ENCODE results near the gene LUZP2.
A peak's percentile ranks its signal among the peaks of the same experiment; 100 is the strongest.
"Not testable (repeated sequence)": the region's sequence is repeated elsewhere in the genome, so short reads cannot be mapped to it uniquely, and the experiment has no call there.

Gene LUZP2

DNA sequence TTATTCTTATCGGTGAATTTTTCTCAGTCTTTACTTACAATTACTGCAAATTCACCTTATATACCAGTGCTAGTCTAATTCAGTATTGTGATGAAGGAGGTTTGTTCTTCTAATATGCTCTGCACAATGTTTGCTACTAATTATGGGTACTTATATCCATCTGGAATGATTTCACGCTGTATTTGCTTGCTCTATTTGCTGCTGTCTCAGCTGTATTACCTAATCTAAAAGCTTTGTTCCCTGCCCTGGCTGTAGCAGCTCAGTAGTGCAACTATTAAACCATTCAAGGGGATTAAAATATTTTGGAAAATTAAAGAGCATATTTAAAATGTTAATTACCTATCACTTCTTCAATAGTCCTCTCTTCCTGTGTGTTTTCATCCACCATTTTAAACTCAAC is 375.3 kb downstream of the LUZP2 start:
- Histone ChIP-seq H3K4me1 (ENCODE audit: control insufficient read depth, insufficient read depth, low read length) (peaks cover 24% of the 10 kb centered on the region), H3K27me3 (replicated peaks; ENCODE audit: control insufficient read depth, insufficient read depth, low read length) (no peaks in the 10 kb centered on the region), H3K9ac (ENCODE audit: low read length) (no peak overlapping the region), H3K36me3 (ENCODE audit: control insufficient read depth, insufficient read depth, low read length, severe bottlenecking) (no peaks in the 10 kb centered on the region), H3K9me3 (ENCODE audit: control insufficient read depth, low read length) (no peaks in the 10 kb centered on the region), H3K4me3 (ENCODE audit: low read length) (no peak overlapping the region)
- no peak for DNase-seq (ENCODE audit: low read depth)

DNA sequence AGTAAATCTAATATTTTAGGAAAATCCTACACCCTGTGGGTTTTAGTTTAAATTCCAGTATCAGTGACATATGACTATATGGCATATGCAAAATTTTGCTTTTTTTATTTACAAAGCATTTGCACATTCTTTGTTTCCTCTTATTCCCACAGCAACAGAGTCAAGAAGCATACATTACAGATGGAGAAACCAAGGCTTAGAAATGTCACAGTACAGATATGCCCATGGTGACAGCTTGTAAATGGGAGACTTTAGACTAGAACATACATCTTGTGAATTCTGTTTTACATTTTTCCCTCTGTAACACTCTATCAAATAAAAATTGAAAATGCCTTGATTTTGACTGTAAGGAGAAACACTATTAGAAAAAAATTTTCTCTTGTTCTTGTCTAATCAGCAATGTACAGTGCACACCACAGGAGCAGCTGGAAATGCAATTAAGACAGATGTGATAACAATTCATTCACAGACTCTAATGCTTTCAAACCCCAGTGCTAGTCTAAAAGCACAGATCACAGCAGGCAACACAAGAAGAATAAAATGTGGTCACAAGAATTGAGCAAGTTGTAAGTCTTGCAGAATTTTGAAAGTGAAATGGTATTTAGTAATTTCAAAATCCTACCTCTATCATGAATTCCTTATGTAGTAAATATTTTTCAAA is 375.9 kb downstream of the LUZP2 start:
- peak; percentile 29 for DNase-seq (ENCODE audit: low read depth)
- Histone ChIP-seq H3K27me3 (replicated peaks; ENCODE audit: control insufficient read depth, insufficient read depth, low read length) (no peaks in the 10 kb centered on the region), H3K9me3 (ENCODE audit: control insufficient read depth, low read length) (no peaks in the 10 kb centered on the region), H3K4me3 (ENCODE audit: low read length) (no peak overlapping the region), H3K4me1 (ENCODE audit: control insufficient read depth, insufficient read depth, low read length) (peaks cover 24% of the 10 kb centered on the region), H3K9ac (ENCODE audit: low read length) (no peak overlapping the region), H3K36me3 (ENCODE audit: control insufficient read depth, insufficient read depth, low read length, severe bottlenecking) (no peaks in the 10 kb centered on the region)

DNA sequence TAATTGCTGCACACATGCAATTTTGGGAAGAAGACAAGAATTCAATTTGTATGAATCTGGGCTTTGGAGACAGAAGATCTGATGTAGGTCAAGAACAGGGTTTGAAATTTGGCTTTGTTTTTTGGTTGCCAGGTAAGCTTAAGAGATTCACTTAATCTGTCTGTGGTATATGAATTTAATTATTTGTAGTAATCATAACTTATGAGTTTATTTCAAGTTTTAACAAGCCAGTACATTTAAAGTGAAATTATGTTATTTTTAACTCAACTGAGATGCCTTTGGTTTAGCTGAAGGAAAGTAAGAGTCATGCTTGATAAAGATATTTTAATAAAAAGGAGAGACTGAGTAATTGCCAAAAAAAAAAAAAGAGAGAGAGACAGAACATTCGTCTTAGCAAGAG is 384.1 kb downstream of the LUZP2 start:
- no peaks in the 10 kb centered on the region for H3K4me1 ChIP-seq (ENCODE audit: control insufficient read depth, insufficient read depth, low read length)
- DNase-seq (ENCODE audit: low read depth): no peak
- H3K9ac ChIP-seq (ENCODE audit: low read length): no peak overlapping the region
- no peaks in the 10 kb centered on the region for H3K9me3 ChIP-seq (ENCODE audit: control insufficient read depth, low read length)
- no peaks in the 10 kb centered on the region for H3K27me3 ChIP-seq (replicated peaks; ENCODE audit: control insufficient read depth, insufficient read depth, low read length)
- H3K36me3 ChIP-seq (ENCODE audit: control insufficient read depth, insufficient read depth, low read length, severe bottlenecking): no peaks in the 10 kb centered on the region
- no peak overlapping the region for H3K4me3 ChIP-seq (ENCODE audit: low read length)

DNA sequence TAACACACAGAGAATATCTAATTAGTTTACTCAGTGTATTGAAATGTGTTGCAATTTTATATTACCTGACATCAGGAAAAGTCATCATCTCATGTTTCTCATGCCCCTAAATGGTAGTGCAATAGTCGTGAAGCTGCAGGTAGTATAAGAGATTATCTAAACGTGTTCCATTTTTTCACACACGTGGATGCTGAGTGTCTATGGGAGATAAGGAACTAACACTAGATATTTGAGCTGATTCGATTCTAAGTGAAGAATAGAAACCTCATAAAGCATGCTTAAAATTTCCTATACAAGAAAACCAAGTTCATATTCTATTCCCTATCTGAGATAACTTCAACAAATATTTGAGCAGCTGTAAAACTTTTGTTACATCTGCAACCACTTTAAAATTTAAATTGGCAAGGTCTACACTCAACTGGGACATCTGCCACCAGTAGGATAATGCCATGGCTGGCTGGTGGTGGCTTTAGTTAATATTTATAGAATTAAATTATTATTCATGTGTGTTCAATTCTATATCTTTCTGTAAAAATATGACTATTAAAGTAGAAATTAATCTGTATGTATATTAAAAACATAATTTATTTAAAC is 388.8 kb downstream of the LUZP2 start:
- no peaks in the 10 kb centered on the region for H3K36me3 ChIP-seq (ENCODE audit: control insufficient read depth, insufficient read depth, low read length, severe bottlenecking)
- DNase-seq (ENCODE audit: low read depth): no peak
- H3K4me1 ChIP-seq (ENCODE audit: control insufficient read depth, insufficient read depth, low read length): no peaks in the 10 kb centered on the region
- H3K27me3 ChIP-seq (replicated peaks; ENCODE audit: control insufficient read depth, insufficient read depth, low read length): no peaks in the 10 kb centered on the region
- no peak overlapping the region for H3K9ac ChIP-seq (ENCODE audit: low read length)
- no peaks in the 10 kb centered on the region for H3K9me3 ChIP-seq (ENCODE audit: control insufficient read depth, low read length)
- H3K4me3 ChIP-seq (ENCODE audit: low read length): no peak overlapping the region

DNA sequence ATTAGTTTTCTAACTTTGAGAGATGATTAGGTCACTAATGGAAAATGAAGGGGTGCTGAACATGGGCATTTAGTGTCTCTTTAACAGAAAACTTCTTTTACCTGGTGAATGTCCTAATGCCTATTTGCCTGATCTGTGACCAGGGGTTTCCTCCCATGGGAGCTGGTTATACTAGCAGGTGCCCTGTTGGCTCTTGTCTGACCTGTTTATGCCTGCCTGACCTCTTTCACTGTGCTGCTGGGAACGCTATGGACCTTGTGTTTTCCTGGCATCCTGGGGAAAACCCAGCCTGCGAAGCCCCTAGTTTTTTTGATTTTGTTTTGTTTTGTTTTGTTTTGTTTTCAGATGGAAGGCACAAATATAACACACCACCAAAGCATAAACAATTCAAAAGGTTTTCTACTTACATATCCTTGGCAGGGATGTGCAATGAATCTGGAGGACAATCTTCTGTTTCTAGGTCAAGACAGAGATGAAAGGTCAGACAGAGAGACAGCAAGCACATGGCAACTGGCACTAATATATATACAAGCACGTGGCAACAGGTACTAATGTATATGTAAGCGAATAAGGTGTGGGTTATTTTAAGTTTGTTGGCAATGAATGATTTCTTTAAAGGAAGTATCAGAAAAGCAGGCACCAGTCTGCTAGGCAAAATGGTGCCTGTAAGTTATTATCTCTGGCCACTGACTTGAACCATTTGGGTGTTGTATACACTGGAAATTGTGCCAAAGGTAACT is 390.2 kb downstream of the LUZP2 start:
- no peaks in the 10 kb centered on the region for H3K36me3 ChIP-seq (ENCODE audit: control insufficient read depth, insufficient read depth, low read length, severe bottlenecking)
- no peaks in the 10 kb centered on the region for H3K27me3 ChIP-seq (replicated peaks; ENCODE audit: control insufficient read depth, insufficient read depth, low read length)
- H3K4me3 ChIP-seq (ENCODE audit: low read length): no peak overlapping the region
- no peak for DNase-seq (ENCODE audit: low read depth)
- no peaks in the 10 kb centered on the region for H3K4me1 ChIP-seq (ENCODE audit: control insufficient read depth, insufficient read depth, low read length)
- H3K9me3 ChIP-seq (ENCODE audit: control insufficient read depth, low read length): no peaks in the 10 kb centered on the region
- H3K9ac ChIP-seq (ENCODE audit: low read length): no peak overlapping the region

DNA sequence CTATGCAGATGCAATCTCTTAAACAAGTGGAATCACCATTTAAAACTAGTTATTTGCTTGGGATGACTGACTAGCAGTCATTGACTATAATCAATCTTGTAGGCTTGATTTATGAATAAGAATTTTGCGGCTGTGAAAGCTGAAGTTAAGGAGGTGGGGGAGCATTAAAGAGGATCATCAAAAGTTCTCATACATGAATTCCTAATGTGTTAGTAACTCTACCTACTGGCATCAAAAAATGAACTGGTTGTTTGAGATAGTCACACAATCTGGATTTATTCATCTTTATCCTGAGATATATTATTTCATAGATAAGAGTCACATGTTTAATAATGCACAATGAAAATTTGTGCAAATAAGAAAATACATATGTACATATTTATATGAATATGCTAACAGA is 393.6 kb downstream of the LUZP2 start:
- Histone ChIP-seq H3K27me3 (replicated peaks; ENCODE audit: control insufficient read depth, insufficient read depth, low read length) (no peaks in the 10 kb centered on the region), H3K4me3 (ENCODE audit: low read length) (no peak overlapping the region), H3K9ac (ENCODE audit: low read length) (no peak overlapping the region), H3K4me1 (ENCODE audit: control insufficient read depth, insufficient read depth, low read length) (no peaks in the 10 kb centered on the region), H3K36me3 (ENCODE audit: control insufficient read depth, insufficient read depth, low read length, severe bottlenecking) (no peaks in the 10 kb centered on the region), H3K9me3 (ENCODE audit: control insufficient read depth, low read length) (no peaks in the 10 kb centered on the region)
- DNase-seq (ENCODE audit: low read depth): no peak

DNA sequence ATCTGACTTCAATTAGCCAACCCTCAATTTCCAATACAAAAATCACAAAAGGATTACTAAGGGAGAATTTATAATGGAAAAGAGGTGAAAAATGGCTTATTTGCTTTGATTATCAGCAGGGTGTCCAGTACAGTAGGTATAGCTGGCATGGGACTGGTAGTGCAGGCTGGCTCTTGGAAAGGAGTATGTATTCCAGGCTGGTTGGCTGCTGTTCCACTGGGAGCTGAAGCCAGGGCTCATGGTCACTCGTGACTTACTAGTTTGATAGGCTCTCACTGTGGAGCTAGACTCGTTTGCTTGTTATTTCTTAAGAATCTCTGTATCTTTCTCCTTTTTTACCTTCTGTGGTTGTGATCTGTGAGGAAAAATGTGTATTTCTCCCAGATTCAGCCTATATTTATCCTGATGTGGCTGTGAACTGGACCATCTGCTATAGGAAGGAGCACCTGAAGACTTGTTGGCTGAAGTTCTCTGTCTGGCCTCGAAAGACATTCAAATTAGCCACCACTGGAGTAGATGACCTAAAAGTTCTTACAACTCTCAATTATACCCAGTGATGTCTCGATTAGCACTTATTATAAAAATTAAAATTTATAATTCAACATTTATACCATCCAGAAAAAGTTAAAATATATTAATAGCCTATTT is 395.1 kb downstream of the LUZP2 start:
- DNase-seq (ENCODE audit: low read depth); H3K4me3 ChIP-seq (ENCODE audit: low read length); H3K9me3 ChIP-seq (ENCODE audit: control insufficient read depth, low read length); H3K27me3 ChIP-seq (replicated peaks; ENCODE audit: control insufficient read depth, insufficient read depth, low read length); H3K4me1 ChIP-seq (ENCODE audit: control insufficient read depth, insufficient read depth, low read length); H3K36me3 ChIP-seq (ENCODE audit: control insufficient read depth, insufficient read depth, low read length, severe bottlenecking); H3K9ac ChIP-seq (ENCODE audit: low read length): not testable (repeated sequence)

DNA sequence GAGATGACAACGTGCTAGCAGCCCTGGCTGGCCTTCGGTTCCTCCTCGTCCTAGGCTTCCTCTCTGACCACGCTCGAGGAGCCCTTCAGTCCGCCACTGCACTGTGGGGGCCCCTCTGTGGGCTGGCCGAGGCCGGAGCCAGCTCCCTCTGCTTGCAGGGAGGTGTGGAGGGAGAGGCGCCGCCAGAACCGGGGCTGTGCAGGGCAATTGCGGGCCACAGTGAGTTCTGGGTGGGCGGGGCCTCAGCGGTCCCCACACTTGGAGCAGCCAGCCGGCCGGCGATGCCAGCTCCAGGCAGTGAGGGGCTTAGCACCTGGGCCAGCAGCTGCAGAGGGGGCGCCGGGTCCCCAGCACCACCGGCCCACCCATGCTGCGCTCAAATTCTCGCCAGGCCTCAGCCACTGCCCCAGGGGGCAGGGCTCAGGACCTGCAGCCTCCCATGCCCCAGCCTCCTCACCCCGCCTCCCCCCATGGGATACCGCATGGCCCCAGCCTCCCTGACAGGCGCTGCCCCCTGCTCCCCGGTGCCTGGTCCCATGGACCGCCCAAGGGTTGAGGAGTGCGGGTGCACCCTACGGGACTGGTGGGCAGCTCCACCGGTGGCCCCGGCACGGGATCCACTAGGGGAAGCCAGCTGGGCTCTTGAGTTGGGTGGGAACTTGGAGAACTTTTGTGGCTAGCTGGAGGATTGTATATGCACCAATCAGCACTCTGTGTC is 399.4 kb downstream of the LUZP2 start:
- Histone ChIP-seq H3K9me3 (ENCODE audit: control insufficient read depth, low read length) (no peaks in the 10 kb centered on the region), H3K4me1 (ENCODE audit: control insufficient read depth, insufficient read depth, low read length) (no peaks in the 10 kb centered on the region), H3K36me3 (ENCODE audit: control insufficient read depth, insufficient read depth, low read length, severe bottlenecking) (no peaks in the 10 kb centered on the region), H3K4me3 (ENCODE audit: low read length) (no peak overlapping the region), H3K9ac (ENCODE audit: low read length) (no peak overlapping the region), H3K27me3 (replicated peaks; ENCODE audit: control insufficient read depth, insufficient read depth, low read length) (no peaks in the 10 kb centered on the region)
- DNase-seq (ENCODE audit: low read depth): no peak

DNA sequence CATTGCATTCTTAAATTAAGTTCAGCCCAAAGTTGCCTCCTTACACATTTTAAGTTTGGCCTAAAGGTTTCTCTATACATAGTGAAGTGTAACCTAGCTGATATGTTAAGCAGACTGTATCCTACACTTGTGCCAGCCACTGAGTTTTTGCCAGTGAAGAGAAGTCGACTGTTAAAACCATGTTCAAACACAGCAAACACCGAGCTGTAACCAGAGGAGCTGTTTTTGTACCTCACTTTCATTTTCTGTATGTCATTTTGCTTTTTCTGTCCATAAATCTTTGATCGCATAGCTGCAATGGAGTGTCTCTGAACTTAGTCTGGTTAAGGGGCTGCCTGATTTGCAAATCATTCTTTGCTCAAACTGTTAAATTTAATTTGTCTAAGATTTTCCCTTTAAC is 403.7 kb downstream of the LUZP2 start:
- Histone ChIP-seq H3K9ac (ENCODE audit: low read length) (no peak overlapping the region), H3K4me3 (ENCODE audit: low read length) (no peak overlapping the region), H3K9me3 (ENCODE audit: control insufficient read depth, low read length) (no peaks in the 10 kb centered on the region), H3K4me1 (ENCODE audit: control insufficient read depth, insufficient read depth, low read length) (no peaks in the 10 kb centered on the region), H3K27me3 (replicated peaks; ENCODE audit: control insufficient read depth, insufficient read depth, low read length) (no peaks in the 10 kb centered on the region), H3K36me3 (ENCODE audit: control insufficient read depth, insufficient read depth, low read length, severe bottlenecking) (no peaks in the 10 kb centered on the region)
- DNase-seq (ENCODE audit: low read depth): peak; percentile 41

DNA sequence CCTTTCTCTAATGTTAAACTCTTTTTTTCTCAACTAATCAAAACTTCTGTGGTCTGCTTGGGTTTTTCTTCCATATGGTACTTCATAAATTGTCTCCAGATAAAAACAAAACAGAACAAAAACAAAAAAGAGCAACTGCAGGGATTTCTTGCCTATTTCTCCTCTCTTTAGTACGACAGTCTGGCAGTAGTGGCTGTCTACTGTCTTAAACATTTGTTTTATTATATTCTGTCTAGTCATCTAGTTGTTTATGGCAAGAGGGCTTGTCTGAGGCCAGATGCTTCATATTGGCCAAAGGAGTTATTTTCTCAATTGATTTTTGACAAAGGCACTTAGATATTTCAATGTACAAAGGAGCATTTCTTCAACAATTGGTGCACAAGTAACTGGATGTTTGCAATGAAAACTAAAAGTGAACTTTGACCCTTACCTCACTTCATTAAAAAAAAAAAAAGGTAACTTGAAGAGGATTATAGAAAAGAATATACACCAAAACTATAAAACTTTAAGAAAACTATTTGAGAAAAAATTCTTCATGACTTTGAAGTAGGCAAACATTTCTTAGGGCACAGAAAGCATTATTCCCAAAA is 404.2 kb downstream of the LUZP2 start:
- Histone ChIP-seq H3K36me3 (ENCODE audit: control insufficient read depth, insufficient read depth, low read length, severe bottlenecking) (no peaks in the 10 kb centered on the region), H3K4me1 (ENCODE audit: control insufficient read depth, insufficient read depth, low read length) (no peaks in the 10 kb centered on the region), H3K9me3 (ENCODE audit: control insufficient read depth, low read length) (no peaks in the 10 kb centered on the region), H3K4me3 (ENCODE audit: low read length) (no peak overlapping the region), H3K27me3 (replicated peaks; ENCODE audit: control insufficient read depth, insufficient read depth, low read length) (no peaks in the 10 kb centered on the region), H3K9ac (ENCODE audit: low read length) (no peak overlapping the region)
- DNase-seq (ENCODE audit: low read depth): peak; percentile 17
